Erythroblast (primary cell): ENCODE results near the gene TBCEL.

ENCODE experiments used
- DNase-seq, 2 experiments: peaks; one replicate each; lab custom pipeline; 2025; lab: John Stamatoyannopoulos, UW
- GATA1 ChIP-seq: IDR thresholded peaks from 2 replicates; pipeline ENCODE4 v1.6.1; 2011; ENCODE audit warnings: low read depth, mild to moderate bottlenecking, control low read depth, low read length, moderate library complexity
- POLR2A ChIP-seq: IDR thresholded peaks from 2 replicates; pipeline ENCODE4 v1.6.1; 2011; ENCODE audit warnings: mild to moderate bottlenecking, low read length

TBCEL gene

DNA sequence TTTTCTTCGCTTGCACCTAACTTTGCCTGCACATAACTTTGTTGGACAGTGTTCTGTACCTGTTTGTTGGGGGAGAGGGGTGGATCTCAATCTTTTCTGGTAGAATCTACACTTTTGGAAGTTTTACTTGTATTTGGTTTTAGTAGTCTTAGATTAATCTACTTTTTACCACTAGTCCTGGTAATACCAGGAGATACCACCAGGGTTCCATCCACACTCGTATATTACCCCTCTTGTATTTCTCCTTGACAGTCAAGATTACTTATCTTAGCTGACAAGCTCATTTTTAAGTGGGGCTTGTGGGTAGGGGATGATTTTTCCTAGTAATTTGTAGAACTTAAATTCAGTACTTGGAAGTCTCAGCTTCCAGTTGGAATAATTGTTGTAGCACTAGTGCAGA is 39.8 kb downstream of the TBCEL start:
- peak; percentile 14 to 31 for DNase-seq
- TF ChIP-seq POLR2A = no peak
- TF ChIP-seq GATA1 = no peak

DNA sequence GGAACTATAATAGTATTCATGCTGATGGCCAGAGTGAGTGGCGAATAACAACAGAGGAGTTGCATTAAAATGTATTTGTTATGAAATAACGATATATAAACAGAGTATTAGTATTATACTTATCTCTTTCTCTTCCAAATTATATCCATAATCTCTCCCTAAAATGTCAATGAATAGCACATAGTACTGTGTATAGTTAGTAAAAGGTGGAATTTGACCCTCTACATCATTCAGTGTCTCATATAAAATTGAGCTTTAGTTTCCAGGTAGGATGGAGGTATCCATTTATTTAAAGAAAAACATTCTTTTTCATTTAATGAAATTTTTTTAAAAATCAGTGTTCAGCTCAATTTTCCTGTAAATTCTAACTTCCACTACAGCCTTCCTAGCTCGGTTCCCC is 42.7 kb downstream of the TBCEL start:
- no peak for TF ChIP-seq GATA1
- TF ChIP-seq POLR2A = no peak
- DNase-seq = no peak

DNA sequence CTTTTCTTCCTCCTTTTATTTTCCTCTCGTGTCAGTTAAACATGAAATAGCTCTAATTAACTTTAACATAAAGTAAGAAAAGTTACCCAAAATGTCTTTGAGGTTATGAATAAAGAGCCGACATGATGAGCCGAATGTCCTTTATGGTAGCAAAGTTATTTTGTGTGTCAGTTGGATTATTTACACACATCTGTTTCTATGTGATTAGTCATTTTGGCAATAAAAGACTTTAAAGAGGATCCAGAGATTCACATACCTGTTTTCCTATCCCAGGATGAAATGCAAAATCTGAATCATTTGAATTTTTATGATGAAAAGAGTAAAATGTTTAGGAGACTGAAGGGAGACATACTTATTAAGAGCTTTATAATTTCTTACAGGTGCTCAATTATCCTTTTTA is 43.1 kb downstream of the TBCEL start:
- TF ChIP-seq POLR2A (no peak), GATA1 (no peak)

DNA sequence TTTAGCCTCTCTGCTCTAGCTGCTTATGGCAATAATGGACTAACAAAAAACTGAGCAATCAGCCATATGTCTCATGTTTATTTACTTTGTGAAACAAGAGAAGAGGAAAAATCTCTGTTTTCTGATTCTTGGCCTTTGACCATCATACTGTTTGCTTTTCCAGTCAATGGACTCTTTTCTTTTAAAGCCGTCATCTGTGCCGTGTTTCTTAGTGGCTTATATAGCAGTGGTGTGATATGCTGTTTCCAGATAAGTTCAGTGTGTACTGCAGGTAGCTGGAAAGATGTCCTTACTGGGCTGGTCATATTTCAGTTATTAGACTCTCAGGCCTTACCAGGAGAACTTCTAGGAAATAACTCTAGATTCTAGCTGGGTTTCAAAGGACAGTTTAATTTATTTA is 43.6 kb downstream of the TBCEL start:
- TF ChIP-seq POLR2A (no peak), GATA1 (no peak)
- no peak for DNase-seq

More for the DNA sequence above, 43.1 kb downstream of the TBCEL start:
- no peak for DNase-seq

DNA sequence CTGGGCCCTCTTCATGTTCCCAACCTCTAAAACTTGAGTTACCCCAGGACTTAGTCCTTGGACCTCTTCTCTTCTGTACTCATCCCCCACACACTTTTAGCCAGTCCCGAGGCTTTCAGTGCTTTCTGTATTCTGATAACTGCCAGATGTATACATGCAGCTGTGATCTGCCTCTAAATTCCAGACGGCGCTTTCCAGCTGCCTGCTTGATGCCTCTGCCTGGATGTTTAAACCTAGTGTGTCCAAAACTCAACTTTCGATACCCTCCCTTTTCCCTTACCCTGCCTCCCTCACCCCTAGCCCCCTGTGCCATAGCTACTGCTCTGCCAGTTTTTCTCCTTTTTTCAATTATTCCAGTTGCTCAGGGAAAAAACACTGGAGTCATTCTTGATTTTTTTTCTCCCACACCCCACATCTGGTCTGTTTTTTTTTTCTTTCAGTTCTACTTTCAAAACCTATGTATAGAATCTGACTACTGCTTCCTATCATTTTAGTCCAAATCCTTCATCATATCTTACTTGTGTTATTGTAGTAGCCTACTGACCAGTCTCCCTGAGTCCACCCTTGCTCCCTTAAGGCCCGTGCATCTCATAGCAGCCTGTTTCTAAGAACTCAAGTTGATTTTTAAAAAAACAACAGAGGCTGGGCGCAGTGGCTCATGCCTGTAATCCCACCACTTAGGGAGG is 44.2 kb downstream of the TBCEL start:
- no peak for DNase-seq

DNA sequence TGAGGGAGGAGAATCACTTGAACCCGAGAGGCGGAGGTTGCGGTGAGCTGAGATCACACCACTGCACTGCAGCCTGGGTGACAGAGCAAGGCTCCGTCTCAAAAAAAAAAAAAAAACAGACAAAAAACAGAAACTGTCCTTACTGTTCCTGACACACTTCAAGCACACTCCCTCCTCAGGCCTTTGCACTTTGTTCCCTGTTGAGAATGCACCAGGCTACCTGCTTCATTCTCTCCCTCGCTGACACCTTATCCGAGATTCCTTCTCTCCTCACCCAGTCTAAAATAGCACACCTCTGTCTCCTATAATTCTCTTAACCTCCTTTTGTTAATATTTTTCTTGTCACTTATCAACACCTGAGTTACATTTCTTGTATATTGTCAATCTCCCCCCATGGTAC is 44.9 kb downstream of the TBCEL start:
- TF ChIP-seq GATA1 = no peak
- no peak for TF ChIP-seq POLR2A
- no peak for DNase-seq

More for the DNA sequence above, 44.2 kb downstream of the TBCEL start:
- TF ChIP-seq GATA1 (no peak), POLR2A (no peak)

DNA sequence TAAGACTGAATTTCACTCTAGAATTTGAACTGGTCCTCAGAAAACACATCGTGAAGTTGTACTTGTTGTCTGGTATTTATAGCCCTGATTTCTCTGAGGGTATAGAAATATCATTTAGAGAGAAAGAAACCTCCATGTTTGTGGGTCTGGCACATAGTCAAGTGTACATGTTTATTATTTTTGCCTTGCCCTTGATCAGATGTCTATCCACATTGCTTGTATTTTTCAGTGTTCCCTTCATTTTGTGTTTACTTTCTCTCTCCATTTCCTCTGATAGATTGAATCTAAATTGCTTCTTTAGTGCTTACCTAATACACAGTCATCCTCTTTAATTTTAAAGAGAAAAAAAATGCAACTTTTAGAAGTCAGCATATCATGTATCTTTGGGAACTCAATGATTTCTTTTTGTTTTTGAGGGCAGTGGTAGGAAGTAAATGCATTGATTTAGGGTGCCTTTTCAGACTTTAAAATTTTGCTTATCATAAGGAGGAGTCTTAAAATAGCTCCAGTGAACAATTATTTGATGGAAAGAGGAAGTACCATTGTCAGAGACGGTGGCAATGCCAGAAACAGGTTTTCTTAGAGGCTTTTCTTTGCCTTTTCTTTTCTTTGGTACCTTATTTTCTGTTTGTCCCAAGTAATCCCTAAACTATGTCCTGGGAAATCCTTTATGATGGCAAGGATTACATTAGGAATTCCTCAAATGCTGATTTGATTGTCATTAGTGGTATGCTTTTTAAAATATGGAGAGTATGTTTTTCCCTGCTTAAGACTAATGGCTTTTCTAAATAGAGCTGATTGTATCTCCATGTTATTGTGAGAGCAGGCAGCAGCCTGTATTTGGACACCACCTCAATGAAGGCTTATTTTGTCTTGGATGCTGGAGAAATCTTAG is 47.3 kb downstream of the TBCEL start:
- no peak for DNase-seq
- TF ChIP-seq GATA1 (no peak), POLR2A (no peak)

DNA sequence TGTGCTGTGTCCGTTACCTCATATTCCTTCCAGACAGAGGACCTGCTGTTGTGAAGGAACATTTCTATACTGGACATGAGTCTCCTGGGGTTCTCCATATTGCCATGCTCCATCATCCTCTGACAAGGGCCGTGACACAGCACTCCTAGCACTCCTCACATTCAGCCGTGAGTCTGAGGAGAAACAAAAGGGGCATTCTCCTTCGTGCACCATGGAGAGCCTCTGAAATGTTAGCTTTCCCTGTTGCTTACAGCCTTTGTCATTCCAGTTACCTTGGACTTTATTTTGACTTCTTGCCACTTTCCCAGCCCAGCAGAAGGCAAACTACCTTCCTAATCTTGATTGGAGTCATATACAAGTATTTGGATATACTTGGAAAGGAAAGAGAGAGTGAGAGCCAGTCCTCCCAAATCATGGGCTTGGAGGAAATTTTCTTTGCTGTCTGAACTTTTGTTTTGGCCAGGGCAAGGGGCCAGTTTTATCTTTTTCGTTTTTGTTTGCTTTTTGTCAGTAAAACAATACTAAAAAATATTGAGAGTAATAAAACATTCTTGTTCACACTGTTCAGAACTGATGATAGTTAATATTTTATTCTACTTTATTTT is 48.0 kb downstream of the TBCEL start:
- DNase-seq = no peak
- no peak for TF ChIP-seq POLR2A
- TF ChIP-seq GATA1 = no peak

DNA sequence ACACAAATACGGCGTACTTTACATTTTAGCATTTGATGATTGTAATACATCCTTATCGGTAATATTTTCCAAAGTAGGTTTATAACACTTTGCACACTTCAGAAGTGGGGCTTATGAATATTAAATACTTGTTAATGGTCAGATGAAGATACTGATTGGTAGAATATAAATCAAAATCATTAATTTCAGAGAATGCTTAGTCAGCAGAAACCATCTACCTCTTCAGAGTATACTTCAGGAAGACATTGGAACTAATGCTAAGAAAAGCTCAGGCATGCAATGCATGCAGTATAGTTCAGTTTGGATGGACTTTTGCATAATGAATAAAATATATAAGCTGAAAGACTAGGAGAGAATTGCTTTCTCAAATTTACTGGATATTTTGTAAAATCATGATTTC is 57.4 kb downstream of the TBCEL start:
- no peak for DNase-seq
- TF ChIP-seq GATA1 = no peak
- no peak for TF ChIP-seq POLR2A

DNA sequence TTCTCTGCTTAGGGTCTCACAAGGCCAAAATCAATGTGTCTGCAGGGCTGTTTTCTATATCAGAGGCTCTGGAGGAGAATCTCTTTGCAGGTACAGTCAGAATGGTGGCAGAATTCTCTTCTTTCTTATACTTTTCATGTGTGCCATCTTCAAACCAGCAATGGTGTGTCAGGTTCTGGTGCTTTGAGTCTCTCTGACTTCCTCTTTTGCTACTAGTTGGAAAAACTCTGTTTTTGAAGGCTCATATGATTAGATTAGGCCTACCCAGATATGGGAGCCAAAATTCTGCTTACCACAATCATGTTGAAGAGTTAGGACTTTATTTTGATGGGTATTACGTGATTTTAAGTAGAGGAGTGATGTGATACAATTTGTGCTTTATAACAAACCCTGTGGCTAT is 58.3 kb downstream of the TBCEL start:
- DNase-seq = no peak
- TF ChIP-seq POLR2A (no peak), GATA1 (no peak)

DNA sequence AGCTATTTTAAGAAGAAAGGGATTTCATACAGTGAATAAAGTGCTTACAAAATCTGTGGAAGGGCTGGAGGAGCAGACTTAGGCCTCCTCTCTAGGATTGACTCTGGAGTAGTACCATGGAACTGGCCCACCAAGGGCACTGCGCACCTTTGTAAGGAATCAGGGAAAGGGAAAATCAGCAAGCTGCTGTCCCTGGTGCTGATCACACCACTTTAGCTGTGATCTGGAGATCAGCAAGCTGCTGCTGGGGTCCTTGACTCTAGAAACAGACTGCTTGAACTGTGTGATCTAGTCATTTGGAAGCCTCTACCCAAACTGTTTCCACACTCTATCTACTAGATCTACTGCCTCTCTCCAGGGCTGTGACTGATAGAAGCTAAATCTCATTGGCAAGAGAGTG is 58.8 kb downstream of the TBCEL start:
- TF ChIP-seq POLR2A (no peak), GATA1 (no peak)
- no peak for DNase-seq

DNA sequence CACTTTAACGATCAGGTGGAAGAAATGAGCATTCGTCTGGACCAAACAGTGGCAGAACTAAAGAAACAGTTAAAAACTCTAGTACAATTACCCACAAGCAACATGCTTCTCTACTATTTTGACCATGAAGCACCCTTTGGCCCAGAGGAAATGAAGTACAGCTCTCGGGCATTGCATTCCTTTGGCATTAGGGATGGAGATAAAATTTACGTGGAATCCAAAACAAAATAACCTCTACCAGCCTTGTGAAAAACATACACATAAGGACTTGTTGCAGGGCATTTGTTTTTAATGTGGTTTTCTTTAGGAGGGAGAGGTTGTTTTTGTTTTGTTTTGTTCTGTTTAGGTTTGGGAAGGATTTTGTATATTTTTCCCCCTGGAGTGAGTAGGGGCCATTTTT is 63.0 kb downstream of the TBCEL start:
- DNase-seq = no peak
- TF ChIP-seq GATA1 (no peak), POLR2A (no peak)

DNA sequence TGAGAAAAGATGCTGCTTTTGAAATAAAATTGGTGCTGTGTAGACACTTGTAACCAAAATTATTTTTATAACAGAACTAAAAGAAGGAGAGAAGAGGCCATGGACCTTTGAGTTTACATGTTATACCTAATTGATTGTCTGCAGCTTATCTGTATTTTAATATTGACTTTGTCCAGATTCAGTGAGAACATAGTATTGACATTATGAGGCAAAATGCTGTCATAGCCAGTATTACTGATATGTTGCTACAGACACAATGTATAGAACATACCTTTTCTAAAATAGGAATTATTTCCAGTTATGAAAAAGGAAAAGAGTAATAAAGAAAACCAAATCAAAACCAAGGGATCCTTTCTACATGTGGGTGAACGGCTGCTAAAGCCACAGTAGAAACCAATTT is 65.7 kb downstream of the TBCEL start:
- TF ChIP-seq GATA1 (no peak), POLR2A (no peak)
- DNase-seq = no peak

DNA sequence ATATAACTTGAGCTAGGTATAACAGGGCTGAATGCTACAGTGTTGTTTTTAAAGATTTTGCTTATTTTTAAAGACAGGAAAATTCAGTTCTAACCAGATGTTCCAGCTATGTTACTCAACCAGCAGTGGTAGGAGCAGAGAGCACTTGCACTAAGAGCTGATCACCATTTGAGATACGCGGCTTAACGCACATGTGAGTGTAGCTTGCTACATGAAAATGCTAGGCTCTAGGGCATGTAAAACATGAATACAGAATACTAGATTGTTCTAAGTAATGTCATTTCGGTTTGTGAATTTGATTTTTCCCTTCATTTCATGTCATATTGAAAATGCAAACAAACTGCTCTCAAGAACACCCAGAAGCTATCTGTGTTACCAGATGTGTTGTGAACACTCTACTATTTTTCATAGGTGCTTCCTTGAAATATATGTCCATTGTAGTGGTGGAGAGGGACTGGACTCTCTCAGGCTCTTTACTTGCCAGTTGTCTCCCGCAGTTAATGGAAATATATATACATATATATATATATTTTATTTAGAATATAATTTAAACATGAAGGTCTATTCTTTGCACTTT is 66.3 kb downstream of the TBCEL start:
- no peak for DNase-seq
- TF ChIP-seq POLR2A = no peak
- no peak for TF ChIP-seq GATA1
